OCI-LY1 (cell line): ENCODE measurements around the gene ETV2.

ENCODE experiments used
- CTCF ChIP-seq: fragments of 200-600 bp; sonication (generic), shearing (Covaris generic); IDR thresholded peaks from 2 replicates; pipeline ENCODE4 v1.5.1; 2017; ENCODE audit warnings: mild to moderate bottlenecking, antibody characterized with exemption, low read length, moderate library complexity, mixed read lengths
- EZH2 ChIP-seq: fragments of 200-600 bp; sonication (generic), shearing (Covaris generic); IDR thresholded peaks from 2 replicates; pipeline ENCODE4 v1.8.0; 2017; ENCODE audit warnings: borderline replicate concordance, mixed run types, mild to moderate bottlenecking, antibody characterized with exemption, low read length, moderate library complexity, mixed read lengths

DNA sequence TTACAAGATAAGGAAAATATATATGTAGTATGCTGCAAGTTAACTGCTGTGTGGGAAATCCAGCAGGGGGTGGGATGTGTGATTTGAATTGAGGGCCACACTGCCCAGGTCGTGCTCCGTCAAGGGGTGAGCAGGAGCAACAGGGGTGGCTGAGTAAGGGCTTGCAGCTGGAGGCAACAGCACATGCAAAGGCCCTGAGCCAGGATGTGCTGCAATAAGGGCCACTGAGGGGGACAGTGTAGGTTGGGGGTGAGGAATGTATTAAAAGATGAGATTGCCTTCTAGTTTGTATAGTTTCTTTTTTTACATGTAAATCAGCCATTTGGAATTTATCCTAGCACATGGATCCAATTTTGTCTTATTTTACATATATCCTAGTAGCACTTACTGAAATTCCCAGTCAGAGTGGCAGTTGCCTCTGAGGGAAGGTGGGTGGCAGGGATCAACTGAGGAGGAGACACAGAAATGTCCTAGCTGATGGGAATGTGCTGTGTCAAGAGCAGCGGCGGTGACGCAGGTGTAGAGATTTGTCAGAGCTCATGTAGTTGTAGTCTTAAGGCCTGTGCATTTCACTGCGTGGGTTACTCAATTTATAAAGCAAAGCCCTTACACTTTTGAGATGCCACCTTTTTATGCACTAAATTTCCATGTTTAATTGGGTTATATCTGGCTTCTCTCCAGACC is 18.1 kb upstream of the ETV2 start:
- TF ChIP-seq CTCF = no peak
- no peak for TF ChIP-seq EZH2
